Heart right ventricle (tissue), 16 donors: ENCODE measurements around the gene TBC1D20. TPM values are rescaled to one million over a fixed set of nuclear protein-coding genes. Genes with fewer than 3 reads are reported as not detected.

Source experiments
- ATAC-seq, 8 donors: fragments of 200-7000 bp; cut with Tn5 transposase; one replicate each; pipeline ENCODE4 v1.9.1; 2020; ENCODE audit warnings: mild to moderate bottlenecking in 8 of 8, moderate library complexity in 8 of 8, moderate number of reproducible peaks in 1 of 8
- DNase-seq, 2 donors: peaks; one replicate each; pipeline ENCODE4 v3.0.0-alpha.2; 2020
- H3K27ac ChIP-seq, 10 donors: fragments of 200-600 bp; sonication (generic) in 2 of 10; one replicate each; pipeline versions ENCODE4 v1.5.0 to v1.8.0; 2020 to 2022; ENCODE audit warnings: mild to moderate bottlenecking in 3 of 10
- H3K27me3 ChIP-seq, 7 donors: fragments of 200-600 bp; one replicate each; pipeline ENCODE4 v1.8.0; 2021 to 2022; ENCODE audit warnings: mild to moderate bottlenecking in 2 of 7
- H3K36me3 ChIP-seq, 9 donors: fragments of 200-600 bp; sonication (generic) in 1 of 9; one replicate each; pipeline versions ENCODE4 v1.5.0 to v1.8.0; 2020 to 2022; ENCODE audit warnings: mild to moderate bottlenecking in 2 of 9
- H3K4me1 ChIP-seq, 9 donors: fragments of 200-600 bp; sonication (generic) in 1 of 9; one replicate each; pipeline versions ENCODE4 v1.5.0 to v1.8.0; 2020 to 2022; ENCODE audit warnings: mild to moderate bottlenecking in 4 of 9
- H3K4me3 ChIP-seq, 10 donors: fragments of 200-600 bp; sonication (generic) in 2 of 10; one replicate each; pipeline versions ENCODE4 v1.5.0 to v1.8.0; 2020 to 2022; ENCODE audit warnings: mild to moderate bottlenecking in 7 of 10, moderate library complexity in 2 of 10
- H3K9me3 ChIP-seq, 11 donors: fragments of 200-600 bp in 10 of 11; sonication (generic) in 2 of 11; one replicate each; pipeline versions ENCODE4 v1.5.0 to v1.8.0; 2013 to 2022; ENCODE audit warnings: mild to moderate bottlenecking in 2 of 11, control low read depth in 1 of 11, moderate library complexity in 1 of 11
- WGBS, 2 donors: extraction: QIAGEN DNeasy Blood & Tissue Kit; methylation state at CpG; one replicate each; pipeline ENCODE4 v1.1.7; 2013; ENCODE audit warnings: inconsistent platforms in 1 of 2; 5-methylcytosine and 5-hydroxymethylcytosine counted together
- intact Hi-C, 10 donors: fragments of 100-400 bp; cut with DNase I; formaldehyde crosslinking; loops; one replicate each; pipeline versions ENCODE4 v1.11.1 to v1.14.2; 2022
- polyA plus RNA-seq, 2 donors: library from polyadenylated mRNA; stranded (reverse); fragments of 200-250 nt; gene quantifications; one replicate each; pipeline ENCODE4 v1.2.3, GENCODE V29; 2013
- total RNA-seq, 10 donors: library from RNA; stranded (reverse); fragmentation: NEBNext Ultra II Directional in 3 of 10; extraction: Animal tissue kit (Norgen Biotek cat#: 25700) in 3 of 10; gene quantifications; one replicate each; pipeline versions ENCODE4 v1.2.1 to v1.2.4, GENCODE V29; 2021 to 2023
- TF ChIP-seq, protein P1 (sequence below), 9 donors: fragments of 200-600 bp; sonication (generic) in 2 of 9; IDR thresholded peaks; one replicate each; pipeline versions ENCODE4 v1.5.0 to v1.8.0; 2021 to 2022; ENCODE audit warnings: antibody characterized with exemption in 9 of 9, mild to moderate bottlenecking in 5 of 9, moderate library complexity in 1 of 9
- donor health status: Arrhythmogenic right ventricular cardiomyopathy.
- donor health status: ischemic (EF 13 %, LVEDD 7.1; RV severe dilation, severe dysfunction).
- donor health status: healthy with polysubstance abuse.
- donor health status: DM: no; HTN: yes; CAD: no.
- donor health status: DM: no; HTN: no; CAD: no.
- donor health status: ischemic (EF 25% LVEDD 6.9; RV normal size, moderate dysfunction).
- donor health status: ischemic (EF 25% LVEDD 5.7; RV mildly dilated, moderate dysfunction).
- donor health status: healthy.
- donor health status: DM: yes; HTN: yes; CAD: no.
- donor health status: Ischemic cardiomyopathy.
- donor health status: ischemic (EF 35%, LVEDD 5.7; RV mildly dilated, moderate dysfunction).
- donor health status: nonischemic (EF 11% LVEDD 7.7; RV severe dilation, severe dysfunction).
- donor health status: DM: yes; HTN: yes; CAD: no.
- donor health status: PGD.
- donor health status: ischemic (EF 29% LVEDD 5.4; RV normal size, mild dysfunction).
- donor health status: nonischemic (EF 23%, LVEDD 6.1; RV moderate dilation, normal function).

Gene TBC1D20
- total and polyA plus RNA-seq, 12 donors, result 12.9 to 28.2 (median 22.9) TPM

DNA sequence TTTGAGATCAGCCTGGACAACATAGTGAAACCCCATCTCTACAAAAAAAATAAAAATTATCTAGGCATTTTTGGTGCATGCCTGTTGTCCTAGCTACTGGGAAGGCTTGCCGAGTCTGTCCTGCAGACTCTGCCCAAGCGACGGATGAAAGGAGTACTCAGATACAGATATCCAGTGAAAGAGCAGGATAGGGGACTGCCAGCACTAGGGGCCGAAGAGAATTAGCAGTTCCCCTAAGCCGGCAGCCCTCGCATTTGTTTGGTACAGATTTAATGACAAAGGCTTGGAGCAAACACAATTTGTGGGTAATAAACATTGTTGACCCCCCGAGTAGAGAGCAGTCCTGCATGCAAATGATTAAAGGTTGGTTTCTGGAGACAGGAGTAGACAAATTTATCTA is 5.4 kb upstream of the TBC1D20 start:
- DNase-seq (no peak), ATAC-seq (no peak)
- H3K4me1 ChIP-seq, result peaks cover 0 to 6% (median 0%) of the 10 kb centered on the region in 9 donors
- H3K36me3 ChIP-seq, result no peaks in the 10 kb centered on the region
- TF ChIP-seq, protein P1, sequence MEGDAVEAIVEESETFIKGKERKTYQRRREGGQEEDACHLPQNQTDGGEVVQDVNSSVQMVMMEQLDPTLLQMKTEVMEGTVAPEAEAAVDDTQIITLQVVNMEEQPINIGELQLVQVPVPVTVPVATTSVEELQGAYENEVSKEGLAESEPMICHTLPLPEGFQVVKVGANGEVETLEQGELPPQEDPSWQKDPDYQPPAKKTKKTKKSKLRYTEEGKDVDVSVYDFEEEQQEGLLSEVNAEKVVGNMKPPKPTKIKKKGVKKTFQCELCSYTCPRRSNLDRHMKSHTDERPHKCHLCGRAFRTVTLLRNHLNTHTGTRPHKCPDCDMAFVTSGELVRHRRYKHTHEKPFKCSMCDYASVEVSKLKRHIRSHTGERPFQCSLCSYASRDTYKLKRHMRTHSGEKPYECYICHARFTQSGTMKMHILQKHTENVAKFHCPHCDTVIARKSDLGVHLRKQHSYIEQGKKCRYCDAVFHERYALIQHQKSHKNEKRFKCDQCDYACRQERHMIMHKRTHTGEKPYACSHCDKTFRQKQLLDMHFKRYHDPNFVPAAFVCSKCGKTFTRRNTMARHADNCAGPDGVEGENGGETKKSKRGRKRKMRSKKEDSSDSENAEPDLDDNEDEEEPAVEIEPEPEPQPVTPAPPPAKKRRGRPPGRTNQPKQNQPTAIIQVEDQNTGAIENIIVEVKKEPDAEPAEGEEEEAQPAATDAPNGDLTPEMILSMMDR (IDR thresholded peaks at IDR 0.05), result no peak
- no peak overlapping the region for H3K27ac ChIP-seq
- intact Hi-C loops, result loop anchor here in 1 of 10 donors (10.0 kb wide), 1 partner anchor 63 kb away; the partner anchor contains the start of gene RBCK1
- peaks cover 0 to 8% (median 0%) of the 10 kb centered on the region in 11 donors for H3K9me3 ChIP-seq
- no peak overlapping the region for H3K4me3 ChIP-seq
- 91 to 92% methylated on average over 7 of the region's 7 CpGs for WGBS, 2 donors
- no peaks in the 10 kb centered on the region for H3K27me3 ChIP-seq

DNA sequence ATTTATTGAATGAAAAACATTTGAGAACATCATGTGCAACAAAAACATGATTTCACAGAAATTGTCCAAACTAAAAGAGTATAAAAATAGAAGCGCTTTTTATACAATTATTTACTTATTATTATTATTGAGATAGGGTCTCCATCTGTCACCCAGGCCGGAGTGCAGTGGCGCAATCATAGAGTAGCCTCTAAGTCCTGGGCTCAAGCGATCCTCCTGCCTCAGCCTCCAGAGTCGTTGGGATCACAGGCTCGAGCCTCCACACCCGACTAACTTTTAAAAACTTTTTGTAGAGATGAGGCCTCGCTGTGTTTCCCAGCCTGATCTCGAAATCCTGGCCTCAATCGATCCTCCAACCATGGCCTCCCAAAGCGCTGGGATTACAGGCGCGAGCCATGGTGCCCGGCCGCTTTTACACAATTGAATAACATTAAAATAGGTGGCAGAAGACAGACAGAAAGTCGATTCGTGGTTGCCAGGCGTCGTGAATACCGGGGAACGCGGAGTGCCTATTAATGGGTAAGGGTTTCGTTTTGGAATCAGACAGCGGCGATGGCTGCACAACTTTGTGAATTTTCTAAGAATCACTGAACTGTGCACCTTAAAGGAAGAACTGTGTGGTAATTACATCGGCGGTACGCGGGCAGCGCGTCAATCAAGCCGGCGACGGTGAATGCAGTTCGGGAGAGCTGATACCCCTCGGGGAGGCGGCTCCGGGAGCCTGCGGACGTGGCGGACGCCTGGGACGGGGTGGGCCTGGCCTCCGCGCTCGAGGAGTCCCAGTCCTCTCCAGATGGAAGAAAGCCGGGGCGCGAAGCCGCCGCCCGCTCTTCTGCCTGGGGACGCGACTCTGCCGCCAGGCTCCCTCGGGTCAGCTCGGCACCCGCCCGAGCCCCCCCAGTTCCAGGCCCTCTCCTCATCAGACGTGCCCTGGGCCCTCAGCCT is 807 bp downstream of the TBC1D20 start:
- WGBS, 2 donors, result 9 to 11% methylated on average over 58 to 60 of the region's 60 CpGs
- H3K36me3 ChIP-seq, result peaks cover 0 to 10% (median 0%) of the 10 kb centered on the region in 9 donors
- peak overlapping the region; percentile 87 to 99 (median 94) for H3K27ac ChIP-seq
- peak; percentile 33 to 64 for DNase-seq
- peaks cover 2 to 56% (median 43%) of the 10 kb centered on the region in 9 donors for H3K4me1 ChIP-seq
- peak overlapping the region; percentile 70 to 94 (median 86) for H3K4me3 ChIP-seq
- ATAC-seq, result peak; percentile 40 to 74 (median 53)
- TF ChIP-seq, protein P1 (IDR thresholded peaks at IDR 0.05), result no peak
- intact Hi-C loops, result loop anchor here in 2 of 10 donors (2.0 to 10.0 kb wide), 4 partner anchors 17 to 109 kb away; partner anchors contain the start of gene RBCK1 (in 2 of the 2)
- H3K9me3 ChIP-seq, result no peaks in the 10 kb centered on the region
- no peaks in the 10 kb centered on the region for H3K27me3 ChIP-seq

DNA sequence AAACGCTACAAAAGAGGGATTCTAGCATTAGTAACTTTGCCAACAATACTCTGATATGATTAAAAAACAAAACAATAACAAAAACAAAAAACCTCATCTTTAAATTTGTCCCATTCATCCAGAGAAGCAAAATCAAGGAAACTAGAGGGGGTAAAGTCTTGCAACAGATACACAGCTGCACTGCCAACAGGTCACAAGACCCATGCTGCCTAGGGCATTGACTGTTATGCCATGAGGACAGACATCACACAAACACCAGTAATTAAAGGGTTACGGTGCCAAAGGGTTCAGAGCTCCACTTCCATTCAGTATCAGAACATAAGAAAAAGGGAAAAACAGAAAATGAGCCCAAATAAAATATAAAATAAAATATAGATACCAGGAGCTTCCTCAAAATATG is 1.6 kb downstream of the TBC1D20 start:
- TF ChIP-seq, protein P1 (IDR thresholded peaks at IDR 0.05), result no peak
- intact Hi-C loops, result loop anchor here in 2 of 10 donors (2.0 to 10.0 kb wide), 4 partner anchors 16 to 108 kb away; partner anchors contain the start of gene RBCK1 (in 2 of the 2)

DNA sequence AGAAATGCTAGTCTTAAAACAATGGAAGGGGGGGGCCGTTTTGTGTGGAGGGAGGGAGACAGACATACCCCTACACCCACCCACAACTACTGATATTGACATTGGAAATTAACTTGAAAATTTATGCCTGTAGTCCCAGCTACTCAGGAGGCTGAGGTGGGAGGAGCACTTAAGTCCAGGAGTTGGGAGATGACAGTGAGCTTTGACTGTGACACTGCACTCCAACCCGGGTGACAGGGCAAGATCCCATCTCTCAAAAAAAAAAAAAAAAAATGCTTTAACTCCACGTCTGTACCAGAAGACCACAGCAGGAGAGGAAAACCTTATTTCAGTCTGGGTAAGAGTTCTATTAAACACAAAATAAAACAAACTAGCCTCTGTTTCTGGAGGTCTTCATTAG is 2.2 kb downstream of the TBC1D20 start:
- peak overlapping the region in 4 of 10 donors; percentile 2 to 94 (median 88) for H3K4me3 ChIP-seq
- ATAC-seq (no peak), DNase-seq (no peak)
- peak overlapping the region in 3 of 10 donors; percentile 18 to 55 (median 51) for H3K27ac ChIP-seq
- TF ChIP-seq, protein P1 (IDR thresholded peaks at IDR 0.05), result no peak
- H3K27me3 ChIP-seq, result no peaks in the 10 kb centered on the region
- H3K9me3 ChIP-seq, result no peaks in the 10 kb centered on the region
- peaks cover 0 to 10% (median 0%) of the 10 kb centered on the region in 9 donors for H3K36me3 ChIP-seq
- H3K4me1 ChIP-seq, result peaks cover 2 to 56% (median 43%) of the 10 kb centered on the region in 9 donors
- intact Hi-C loops, result loop anchor here in 2 of 10 donors (2.0 to 10.0 kb wide), 4 partner anchors 15 to 108 kb away; partner anchors contain the start of gene RBCK1 (in 2 of the 2)
- WGBS, 2 donors, result 15 to 16% methylated on average over 3 of the region's 3 CpGs

More for the DNA sequence above, 1.6 kb downstream of the TBC1D20 start:
- Histone ChIP-seq H3K36me3 (peaks cover 0 to 10% (median 0%) of the 10 kb centered on the region in 9 donors), H3K4me1 (peaks cover 2 to 56% (median 43%) of the 10 kb centered on the region in 9 donors), H3K9me3 (no peaks in the 10 kb centered on the region), H3K27me3 (no peaks in the 10 kb centered on the region), H3K27ac (peak overlapping the region in 4 of 10 donors; percentile 18 to 91 (median 53)), H3K4me3 (peak overlapping the region in 7 of 10 donors; percentile 2 to 94 (median 92))
- DNase-seq (no peak), ATAC-seq (no peak)
- 41 to 49% methylated on average over 2 of the region's 2 CpGs for WGBS, 2 donors
